Measurements from ENCODE around the gene ERC2.

GRCh38 chr3:55742832-55743136, 725.5 kb downstream of the ERC2 start:
- no peak for TF ChIP-seq GATA2 (IDR thresholded peaks at IDR 0.05; ENCODE audit: low read depth, low read length)
- TF ChIP-seq GATA3 (IDR thresholded peaks at IDR 0.05; ENCODE audit: low read depth, low read length) = no peak

All from SH-SY5Y (cell line).